Measurements from ENCODE around the gene UNC79. TPM values are rescaled to one million over a fixed set of nuclear protein-coding genes. Genes with fewer than 3 reads are reported as not detected.

UNC79 gene
- total RNA-seq, 6 experiments from 2014 or later: 0.02 to 0.08 (median 0.05) TPM

- Mint-ChIP-seq H3K27me3 (ENCODE audit: insufficient read depth) (no peaks in the 10 kb centered on the region), H3K9me3 (peaks cover 74% of the 10 kb centered on the region)
Observed at GRCh38 chr14:93700928-93701327, 270.2 kb downstream of the UNC79 start.

GRCh38 chr14:93701562-93701961 is 270.8 kb downstream of the UNC79 start:
- no peak overlapping the region for H3K27ac Mint-ChIP-seq
- H3K4me1 Mint-ChIP-seq (ENCODE audit: low read depth): no peaks in the 10 kb centered on the region
- DNase-seq: no peak
- H3K27me3 Mint-ChIP-seq (ENCODE audit: insufficient read depth): no peaks in the 10 kb centered on the region
- no peak for TF ChIP-seq CTCF (IDR thresholded peaks at IDR 0.05)
- peaks cover 78% of the 10 kb centered on the region for H3K9me3 Mint-ChIP-seq
- no peak overlapping the region for H3K4me3 Mint-ChIP-seq
- 0 out of 2 replicates have a peak, but pooled peaks cover 4% of the 10 kb centered on the region for H3K36me3 Mint-ChIP-seq (ENCODE audit: low read depth)

More at GRCh38 chr14:93700928-93701327, 270.2 kb downstream of the UNC79 start:
- H3K4me3 Mint-ChIP-seq: no peak overlapping the region
- DNase-seq: no peak
- H3K36me3 Mint-ChIP-seq (ENCODE audit: low read depth): 0 out of 2 replicates have a peak, but pooled peaks cover 4% of the 10 kb centered on the region
- no peaks in the 10 kb centered on the region for H3K4me1 Mint-ChIP-seq (ENCODE audit: low read depth)
- no peak for TF ChIP-seq CTCF (IDR thresholded peaks at IDR 0.05)
- H3K27ac Mint-ChIP-seq: no peak overlapping the region

- no peaks in the 10 kb centered on the region for H3K4me1 Mint-ChIP-seq (ENCODE audit: low read depth)
- no peak for TF ChIP-seq CTCF (IDR thresholded peaks at IDR 0.05)
- DNase-seq: no peak
- H3K36me3 Mint-ChIP-seq (ENCODE audit: low read depth): 0 out of 2 replicates have a peak, but pooled peaks cover 3% of the 10 kb centered on the region
- H3K4me3 Mint-ChIP-seq: no peak overlapping the region
- no peaks in the 10 kb centered on the region for H3K27me3 Mint-ChIP-seq (ENCODE audit: insufficient read depth)
- H3K9me3 Mint-ChIP-seq: peaks cover 75% of the 10 kb centered on the region
- H3K27ac Mint-ChIP-seq: no peak overlapping the region
Observed at GRCh38 chr14:93702946-93703345, 272.2 kb downstream of the UNC79 start.

DNA sequence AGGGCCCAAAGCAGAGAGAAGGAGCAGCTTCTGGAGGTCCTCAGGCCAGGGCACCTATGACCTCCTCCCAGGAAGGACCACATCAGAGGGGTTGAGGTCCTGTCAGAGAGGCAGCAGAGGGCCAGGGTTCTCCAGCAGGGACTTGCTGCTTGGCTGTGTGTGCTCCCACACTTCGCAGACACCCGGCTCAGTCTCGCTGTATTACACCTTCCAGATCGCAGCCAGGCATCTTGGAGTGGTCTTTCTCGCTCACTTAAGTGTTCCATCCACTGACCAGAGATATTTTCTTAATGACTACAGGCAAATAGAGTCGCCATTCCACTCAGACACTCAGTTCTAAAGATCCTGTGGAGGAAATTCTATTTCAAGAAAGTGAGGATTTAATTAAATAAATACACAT is 273.2 kb downstream of the UNC79 start:
- no peak for DNase-seq
- no peak for TF ChIP-seq CTCF (IDR thresholded peaks at IDR 0.05)
- Mint-ChIP-seq H3K4me1 (ENCODE audit: low read depth) (no peaks in the 10 kb centered on the region), H3K4me3 (no peak overlapping the region), H3K27ac (no peak overlapping the region), H3K9me3 (peaks cover 77% of the 10 kb centered on the region), H3K36me3 (ENCODE audit: low read depth) (no peaks in the 10 kb centered on the region), H3K27me3 (ENCODE audit: insufficient read depth) (no peaks in the 10 kb centered on the region)

- Mint-ChIP-seq H3K4me3 (no peak overlapping the region), H3K27ac (no peak overlapping the region), H3K36me3 (ENCODE audit: low read depth) (no peaks in the 10 kb centered on the region), H3K4me1 (ENCODE audit: low read depth) (no peaks in the 10 kb centered on the region), H3K27me3 (ENCODE audit: insufficient read depth) (no peaks in the 10 kb centered on the region), H3K9me3 (peaks cover 70% of the 10 kb centered on the region)
- no peak for TF ChIP-seq CTCF (IDR thresholded peaks at IDR 0.05)
- no peak for DNase-seq
Observed at GRCh38 chr14:93705513-93706156, 274.9 kb downstream of the UNC79 start.

Measured in HFFc6 (cell line).